DND-41 (cell line): ENCODE measurements around the gene LLGL1.

Experiments used
- ATAC-seq: fragments of 200-7000 bp; cut with Tn5 transposase; 3 replicates; pipeline ENCODE4 v1.9.1; 2021; ENCODE audit warnings: low read depth; ENCODE audit not compliant: insufficient read depth
- DNase-seq: peaks from one replicate; pipeline ENCODE4 v3.0.0-alpha.2; 2020
- H2AFZ ChIP-seq: 2 replicates; pipeline ENCODE4 v1.6.0; 2012; ENCODE audit warnings: low read depth, low read length
- H3K27ac ChIP-seq: 2 replicates; pipeline ENCODE4 v1.5.1; 2012; ENCODE audit warnings: low read length, inconsistent platforms
- H3K27me3 ChIP-seq: fragments of 200-600 bp; sonication (generic); 2 replicates; pipeline ENCODE4 v1.6.0; 2012; ENCODE audit warnings: low read length, mild to moderate bottlenecking, inconsistent platforms; ENCODE audit not compliant: insufficient read depth, poor library complexity
- H3K36me3 ChIP-seq: 2 replicates; pipeline ENCODE4 v1.5.1; 2012; ENCODE audit warnings: low read length, inconsistent platforms; ENCODE audit not compliant: insufficient read depth
- H3K4me1 ChIP-seq: 2 replicates; pipeline ENCODE4 v1.5.1; 2012; ENCODE audit warnings: mild to moderate bottlenecking, low read length; ENCODE audit not compliant: insufficient read depth
- H3K4me2 ChIP-seq: 2 replicates; pipeline ENCODE4 v1.6.0; 2012; ENCODE audit warnings: mild to moderate bottlenecking, moderate library complexity, low read length, inconsistent platforms; ENCODE audit not compliant: insufficient read depth
- H3K4me3 ChIP-seq, 2 experiments: fragments of 200-600 bp in 1 of 2; shearing (Covaris generic) in 1 of 2; 2 replicates each; pipeline ENCODE4 v1.5.1; 2012 to 2016; ENCODE audit warnings: inconsistent platforms in 2 of 2, low read length in 2 of 2, mild to moderate bottlenecking in 2 of 2, low read depth in 1 of 2, moderate library complexity in 1 of 2
- H3K79me2 ChIP-seq: 2 replicates; pipeline ENCODE4 v1.6.0; 2012; ENCODE audit warnings: low read length, inconsistent platforms; ENCODE audit not compliant: insufficient read depth
- H3K9ac ChIP-seq: 2 replicates; pipeline ENCODE4 v1.6.0; 2012; ENCODE audit warnings: low read depth, mild to moderate bottlenecking, inconsistent platforms, low read length, moderate library complexity
- H3K9me3 ChIP-seq: 2 replicates; pipeline ENCODE4 v1.5.1; 2012; ENCODE audit warnings: low read length, moderate library complexity, mild to moderate bottlenecking, inconsistent platforms; ENCODE audit not compliant: insufficient read depth, severe bottlenecking
- H4K20me1 ChIP-seq: 2 replicates; pipeline ENCODE4 v1.6.0; 2012; ENCODE audit warnings: low read length; ENCODE audit not compliant: insufficient read depth
- CTCF ChIP-seq: IDR thresholded peaks from 2 replicates; pipeline ENCODE4 v1.5.1; 2012; ENCODE audit warnings: borderline replicate concordance, low read length, moderate library complexity, mild to moderate bottlenecking; ENCODE audit not compliant: poor library complexity, severe bottlenecking; ENCODE audit errors: extremely low read depth
- EZH2 ChIP-seq: IDR thresholded peaks from 3 replicates; pipeline ENCODE4 v1.6.1; 2012; ENCODE audit warnings: borderline replicate concordance, low read depth, mild to moderate bottlenecking, moderate library complexity, low read length, inconsistent platforms; ENCODE audit not compliant: severe bottlenecking

The LLGL1 gene

GRCh38 chr17:18291718-18292540, 66.5 kb downstream of the LLGL1 start:
- no peak for TF ChIP-seq CTCF
- no peak for TF ChIP-seq EZH2
- Histone ChIP-seq H3K79me2 (no peaks in the 10 kb centered on the region), H4K20me1 (no peaks in the 10 kb centered on the region), H2AFZ (no peak overlapping the region), H3K27ac (no peak overlapping the region), H3K9ac (no peak overlapping the region), H3K4me3 (no peak overlapping the region), H3K4me2 (no peak overlapping the region), H3K9me3 (no peaks in the 10 kb centered on the region), H3K27me3 (no peaks in the 10 kb centered on the region), H3K4me1 (no peaks in the 10 kb centered on the region), H3K36me3 (peaks cover 87% of the 10 kb centered on the region)
- ATAC-seq, result no peak
- no peak for DNase-seq
